ENCODE results near the gene MARCHF2. TPM values are rescaled to one million over a fixed set of nuclear protein-coding genes. Genes with fewer than 3 reads are reported as not detected.
"Not testable (repeated sequence)": the region's sequence is repeated elsewhere in the genome, so short reads cannot be mapped to it uniquely, and the experiment has no call there.

MARCHF2 gene
- total RNA-seq, 2 experiments from 2014 or later = 16.5 to 20.9 TPM

DNA sequence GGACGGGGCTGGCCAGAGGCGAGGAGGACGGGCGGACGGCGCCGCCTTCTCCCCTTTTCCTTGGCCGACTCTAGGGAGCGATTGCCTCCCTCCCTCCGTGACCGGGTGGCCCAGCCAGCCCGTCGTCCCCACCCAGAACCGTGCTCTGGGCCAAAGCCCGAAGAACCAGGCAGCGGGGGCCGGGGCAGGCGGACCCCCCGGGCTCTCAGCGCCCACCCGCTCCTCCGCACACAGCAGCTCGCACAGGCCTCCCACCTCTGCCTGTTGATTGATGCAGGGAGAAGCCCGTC is 9.3 kb upstream of the MARCHF2 start:
- ATAC-seq = no peak
- CTCF ChIA-PET = interaction anchor here (1.9 kb wide), 1 partner anchor 50 kb away, joined by 5 read pairs; no protein-coding TSS in a partner anchor
- no peaks in the 10 kb centered on the region for H3K27me3 Mint-ChIP-seq

DNA sequence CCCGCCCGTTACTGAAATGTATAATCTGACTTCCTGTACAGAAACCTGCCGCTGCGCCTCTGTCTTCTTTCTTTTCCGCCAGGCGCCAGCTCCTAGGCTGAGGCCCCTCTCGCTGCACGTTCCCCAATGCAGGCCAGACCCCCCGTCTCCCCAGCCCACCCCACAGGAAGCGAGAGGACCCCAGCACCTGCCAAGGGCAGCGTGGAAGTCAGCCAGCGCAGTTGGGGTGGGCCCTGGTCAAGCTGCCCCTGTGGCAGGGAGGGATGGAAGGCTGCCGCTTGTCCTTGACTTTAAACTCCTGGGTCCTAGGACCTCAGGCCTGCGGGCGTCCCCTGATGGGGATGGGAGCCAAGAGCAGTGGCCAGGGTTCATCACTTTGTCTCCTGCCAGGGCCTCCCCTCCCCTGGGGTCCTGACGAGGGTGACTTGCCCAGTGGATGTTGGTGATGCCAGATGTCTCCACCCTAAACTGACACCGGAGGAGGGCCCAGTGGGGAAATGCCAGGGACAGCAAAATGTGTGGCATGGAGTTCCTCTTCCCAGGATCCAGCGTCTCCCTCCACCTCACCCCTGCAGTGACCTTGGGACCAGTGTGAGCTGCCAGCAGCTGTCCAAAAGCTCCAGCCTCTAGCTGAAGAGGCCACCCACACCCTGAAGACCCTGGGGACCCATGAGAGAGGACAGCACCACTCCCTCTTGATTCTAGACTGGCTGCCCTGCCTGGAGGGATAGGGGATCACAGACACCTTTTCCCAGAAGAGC is 8.5 kb upstream of the MARCHF2 start:
- Mint-ChIP-seq H3K27me3 (no peaks in the 10 kb centered on the region), H3K27ac (no peak overlapping the region), H3K9me3 (ENCODE audit: low read depth) (no peaks in the 10 kb centered on the region), H3K4me3 (no peak overlapping the region), H3K36me3 (peaks cover 6% of the 10 kb centered on the region), H3K4me1 (no peaks in the 10 kb centered on the region)
- no peak for DNase-seq
- CTCF ChIA-PET = interaction anchor here (0.6 to 1.9 kb wide), 2 partner anchors 51 to 804 kb away, joined by 4 to 5 read pairs; no protein-coding TSS in a partner anchor
- no peak for ATAC-seq

More for the DNA sequence above, 9.3 kb upstream of the MARCHF2 start:
- Mint-ChIP-seq H3K27ac (no peak overlapping the region), H3K4me3 (no peak overlapping the region), H3K4me1 (no peaks in the 10 kb centered on the region), H3K36me3 (peaks cover 6% of the 10 kb centered on the region), H3K9me3 (ENCODE audit: low read depth) (no peaks in the 10 kb centered on the region)
- no peak for DNase-seq

DNA sequence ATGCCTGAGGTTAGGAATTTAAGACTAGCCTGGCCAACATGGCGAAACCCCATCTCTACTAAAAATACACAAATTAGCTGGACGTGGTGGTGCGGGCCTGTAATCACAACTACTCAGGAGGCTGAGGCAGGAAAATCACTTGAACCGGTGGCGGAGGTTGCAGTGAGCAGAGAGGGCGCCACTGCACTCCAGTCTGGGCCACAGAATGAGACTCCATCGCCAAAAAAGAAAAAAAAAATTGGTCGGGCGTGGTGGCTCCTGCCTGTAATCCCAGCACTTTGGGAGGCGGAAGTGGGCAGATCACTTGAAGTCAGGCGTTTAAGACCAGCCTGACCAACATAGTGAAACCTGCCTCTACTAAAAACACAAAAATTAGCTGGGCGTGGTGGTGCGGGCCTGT is 2.4 kb upstream of the MARCHF2 start:
- H3K36me3 Mint-ChIP-seq; H3K4me3 Mint-ChIP-seq; DNase-seq; H3K9me3 Mint-ChIP-seq (ENCODE audit: low read depth); ATAC-seq; H3K27me3 Mint-ChIP-seq; H3K27ac Mint-ChIP-seq; H3K4me1 Mint-ChIP-seq: not testable (repeated sequence)
- CTCF ChIA-PET = interaction anchor here (1.1 to 4.3 kb wide), 4 partner anchors 17 to 169 kb away, joined by 3 to 40 read pairs (median 13); partner anchors contain the start of gene MYO1F

GRCh38 chr19:8413629-8413995 is 507 bp downstream of the MARCHF2 start:
- Mint-ChIP-seq H3K27ac (no peak overlapping the region), H3K4me1 (peaks cover 8% of the 10 kb centered on the region)

DNA sequence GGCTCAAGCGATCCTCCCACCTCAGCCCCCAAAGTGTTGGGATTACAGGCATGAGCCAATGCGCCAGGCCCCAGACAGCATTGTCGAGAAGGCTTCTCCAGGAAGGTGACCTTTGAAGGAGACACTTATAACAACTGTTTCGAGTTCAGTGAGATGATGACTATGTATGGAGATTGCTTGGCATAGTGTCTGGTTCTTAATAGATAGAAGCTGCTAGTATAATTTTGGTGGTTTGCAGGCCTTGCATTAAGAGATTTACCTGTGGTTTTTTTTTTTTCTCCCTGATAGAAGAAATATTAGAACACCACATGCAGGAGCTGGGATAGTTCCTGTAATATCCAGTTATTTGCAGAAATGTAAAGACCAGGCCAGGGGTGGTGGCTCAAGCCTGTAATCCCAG is 3.7 kb downstream of the MARCHF2 start:
- no peak overlapping the region for H3K4me3 Mint-ChIP-seq
- no peaks in the 10 kb centered on the region for H3K9me3 Mint-ChIP-seq (ENCODE audit: low read depth)
- H3K27me3 Mint-ChIP-seq = no peaks in the 10 kb centered on the region
- H3K36me3 Mint-ChIP-seq = no peaks in the 10 kb centered on the region
- ATAC-seq = no peak
- DNase-seq = no peak
- peaks cover 6% of the 10 kb centered on the region for H3K4me1 Mint-ChIP-seq
- no peak overlapping the region for H3K27ac Mint-ChIP-seq
- CTCF ChIA-PET = interaction anchor here (1.3 to 2.0 kb wide), 2 partner anchors 39 to 161 kb away, joined by 5 to 6 read pairs; partner anchors contain the start of gene MYO1F

More at GRCh38 chr19:8413629-8413995, 507 bp downstream of the MARCHF2 start:
- H3K27me3 Mint-ChIP-seq = no peaks in the 10 kb centered on the region
- H3K36me3 Mint-ChIP-seq = no peaks in the 10 kb centered on the region
- CTCF ChIA-PET = interaction anchor here (1.0 to 4.3 kb wide), 21 partner anchors 12 to 411 kb away, joined by 3 to 40 read pairs (median 7); partner anchors contain the start of genes HNRNPM, MYO1F, RAB11B and ZNF414
- H3K9me3 Mint-ChIP-seq (ENCODE audit: low read depth) = no peaks in the 10 kb centered on the region
- DNase-seq (peak; percentile 46), ATAC-seq (no peak)
- H3K4me3 Mint-ChIP-seq = peak overlapping the region; percentile 54

GRCh38 chr19:8421484-8422461 is 8.7 kb downstream of the MARCHF2 start:
- no peak for ATAC-seq
- H3K27ac Mint-ChIP-seq = no peak overlapping the region
- no peak for DNase-seq
- H3K36me3 Mint-ChIP-seq = no peaks in the 10 kb centered on the region
- H3K27me3 Mint-ChIP-seq = no peaks in the 10 kb centered on the region
- CTCF ChIA-PET = no interaction called here
- no peaks in the 10 kb centered on the region for H3K4me1 Mint-ChIP-seq
- H3K9me3 Mint-ChIP-seq (ENCODE audit: low read depth) = no peaks in the 10 kb centered on the region
- H3K4me3 Mint-ChIP-seq = no peak overlapping the region

- H3K27me3 Mint-ChIP-seq = no peaks in the 10 kb centered on the region
- no peaks in the 10 kb centered on the region for H3K9me3 Mint-ChIP-seq (ENCODE audit: low read depth)
- CTCF ChIA-PET = interaction anchor here (0.6 to 4.0 kb wide), 5 partner anchors 10 to 1165 kb away, joined by 3 to 15 read pairs (median 3); partner anchors contain the start of gene MARCHF2
- DNase-seq (no peak), ATAC-seq (no peak)
- no peaks in the 10 kb centered on the region for H3K36me3 Mint-ChIP-seq
- no peak overlapping the region for H3K27ac Mint-ChIP-seq
- no peak overlapping the region for H3K4me3 Mint-ChIP-seq
- no peaks in the 10 kb centered on the region for H3K4me1 Mint-ChIP-seq
These were observed 10.7 kb downstream of the MARCHF2 start for GRCh38 chr19:8423817-8424223.

DNA sequence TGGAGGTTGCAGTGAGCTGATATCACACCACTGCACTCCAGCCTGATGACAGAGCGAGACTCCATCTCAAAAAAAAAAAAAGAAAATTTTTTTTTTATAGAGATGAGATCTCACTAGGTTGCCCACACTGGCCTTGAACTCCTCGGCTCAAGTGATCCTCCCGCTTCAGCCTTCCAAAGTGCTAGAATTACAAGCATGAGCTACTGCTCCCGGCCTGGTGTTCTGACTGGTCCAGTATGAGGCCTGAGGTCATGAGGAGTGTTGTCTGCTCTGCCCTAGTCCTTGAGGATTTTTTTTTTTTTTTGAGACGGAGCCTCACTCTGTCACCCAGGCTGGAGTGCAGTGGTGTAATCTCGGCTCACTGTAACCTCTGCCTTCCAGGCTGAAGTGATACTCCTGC is 12.2 kb downstream of the MARCHF2 start:
- ATAC-seq; H3K27me3 Mint-ChIP-seq; H3K27ac Mint-ChIP-seq; H3K4me3 Mint-ChIP-seq; H3K4me1 Mint-ChIP-seq; H3K9me3 Mint-ChIP-seq (ENCODE audit: low read depth); H3K36me3 Mint-ChIP-seq; DNase-seq: not testable (repeated sequence)
- CTCF ChIA-PET = interaction anchor here (0.6 to 4.0 kb wide), 3 partner anchors 11 to 172 kb away, joined by 3 to 15 read pairs (median 4); partner anchors contain the start of gene MARCHF2

GRCh38 chr19:8426283-8426682 is 13.2 kb downstream of the MARCHF2 start:
- no peaks in the 10 kb centered on the region for H3K4me1 Mint-ChIP-seq
- ATAC-seq (no peak), DNase-seq (no peak)
- no peak overlapping the region for H3K27ac Mint-ChIP-seq
- H3K27me3 Mint-ChIP-seq = no peaks in the 10 kb centered on the region
- no peaks in the 10 kb centered on the region for H3K36me3 Mint-ChIP-seq
- H3K4me3 Mint-ChIP-seq = no peak overlapping the region
- H3K9me3 Mint-ChIP-seq (ENCODE audit: low read depth) = no peaks in the 10 kb centered on the region
- CTCF ChIA-PET = interaction anchor here (1.2 to 4.0 kb wide), 2 partner anchors 12 to 14 kb away, joined by 3 to 15 read pairs; partner anchors contain the start of gene MARCHF2

DNA sequence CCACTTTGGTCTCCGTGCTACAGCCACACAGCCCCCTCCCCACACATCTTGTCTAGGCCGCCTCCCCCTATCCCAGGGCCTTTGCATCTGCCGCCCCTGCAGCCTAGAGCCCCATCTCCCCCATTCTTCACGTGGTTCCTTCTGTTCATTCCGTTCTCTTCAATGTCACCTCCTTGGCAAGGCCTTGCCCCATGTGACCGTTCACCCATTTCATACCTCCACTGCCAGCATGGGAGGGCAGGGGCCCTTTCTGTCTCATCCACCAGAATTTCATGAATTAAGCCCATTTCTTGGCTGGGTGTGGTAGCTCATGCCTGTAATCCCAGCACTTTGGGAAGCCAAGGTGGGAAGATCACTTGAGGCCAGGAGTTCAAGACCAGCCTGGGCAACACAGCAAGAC is 15.9 kb downstream of the MARCHF2 start:
- Mint-ChIP-seq H3K4me3 (no peak overlapping the region), H3K27me3 (no peaks in the 10 kb centered on the region), H3K36me3 (no peaks in the 10 kb centered on the region), H3K4me1 (no peaks in the 10 kb centered on the region), H3K27ac (no peak overlapping the region), H3K9me3 (ENCODE audit: low read depth) (no peaks in the 10 kb centered on the region)
- CTCF ChIA-PET = interaction anchor here (0.8 to 1.4 kb wide), 2 partner anchors 76 to 152 kb away, joined by 3 to 5 read pairs; no protein-coding TSS in a partner anchor
- no peak for DNase-seq
- ATAC-seq = no peak

GRCh38 chr19:8429826-8430225 is 16.7 kb downstream of the MARCHF2 start:
- H3K27me3 Mint-ChIP-seq = no peaks in the 10 kb centered on the region
- no peak overlapping the region for H3K4me3 Mint-ChIP-seq
- ATAC-seq (no peak), DNase-seq (no peak)
- no peak overlapping the region for H3K27ac Mint-ChIP-seq
- no peaks in the 10 kb centered on the region for H3K36me3 Mint-ChIP-seq
- CTCF ChIA-PET = interaction anchor here (0.8 to 1.4 kb wide), 2 partner anchors 76 to 151 kb away, joined by 3 to 5 read pairs; no protein-coding TSS in a partner anchor
- no peaks in the 10 kb centered on the region for H3K4me1 Mint-ChIP-seq
- no peaks in the 10 kb centered on the region for H3K9me3 Mint-ChIP-seq (ENCODE audit: low read depth)

DNA sequence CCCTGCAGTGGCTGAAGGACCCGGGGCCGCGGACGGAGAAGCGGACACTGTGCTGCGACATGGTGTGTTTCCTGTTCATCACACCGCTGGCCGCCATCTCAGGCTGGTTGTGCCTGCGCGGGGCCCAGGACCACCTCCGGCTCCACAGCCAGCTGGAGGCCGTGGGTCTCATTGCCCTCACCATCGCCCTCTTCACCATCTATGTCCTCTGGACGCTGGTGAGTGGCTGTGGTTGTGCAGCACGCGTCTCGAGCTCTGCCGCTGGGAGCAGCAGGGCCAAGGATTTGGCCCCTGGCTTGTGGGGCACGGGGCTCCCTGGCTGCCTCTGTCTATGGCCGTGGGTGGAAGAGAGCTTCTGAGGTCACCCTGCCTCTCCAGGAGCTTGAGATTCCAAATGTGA is 17.5 kb downstream of the MARCHF2 start:
- DNase-seq (no peak), ATAC-seq (no peak)
- Mint-ChIP-seq H3K27ac (no peak overlapping the region), H3K27me3 (no peaks in the 10 kb centered on the region), H3K4me3 (no peak overlapping the region), H3K4me1 (no peaks in the 10 kb centered on the region), H3K9me3 (ENCODE audit: low read depth) (no peaks in the 10 kb centered on the region), H3K36me3 (no peaks in the 10 kb centered on the region)
- CTCF ChIA-PET = no interaction called here

- H3K27me3 Mint-ChIP-seq = no peaks in the 10 kb centered on the region
- no peaks in the 10 kb centered on the region for H3K4me1 Mint-ChIP-seq
- CTCF ChIA-PET = no interaction called here
- H3K9me3 Mint-ChIP-seq (ENCODE audit: low read depth) = no peaks in the 10 kb centered on the region
- H3K27ac Mint-ChIP-seq = no peak overlapping the region
- no peak overlapping the region for H3K4me3 Mint-ChIP-seq
- no peak for ATAC-seq
- no peaks in the 10 kb centered on the region for H3K36me3 Mint-ChIP-seq
- DNase-seq = no peak
These were observed 25.1 kb downstream of the MARCHF2 start for GRCh38 chr19:8438236-8438635.

Data from activated CD8-positive, alpha-beta memory T cell treated with anti-CD3 and anti-CD28 coated beads, Interleukin-2, amount 10 ng/mL, durations not matched to agents 7 days and 5 days (primary cell).